ENCODE measurements around the gene CHFR.

DNA sequence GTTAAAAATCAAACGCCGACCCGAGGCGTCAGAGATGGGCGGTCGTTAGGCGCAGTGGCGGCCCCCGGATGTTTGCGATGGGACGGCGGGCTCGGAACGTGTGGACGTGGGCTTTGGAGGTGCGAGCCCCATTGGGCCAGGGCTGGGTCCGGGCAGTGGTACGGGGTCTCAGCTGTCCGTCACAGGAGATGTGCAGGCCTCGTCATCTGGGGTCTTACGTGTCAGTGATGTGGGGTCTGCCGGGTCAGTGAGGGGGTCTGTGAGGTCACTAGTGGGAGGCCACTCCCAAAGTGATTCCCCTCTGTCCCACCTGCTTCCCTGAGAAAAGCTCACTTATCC, 21.6 kb upstream of the CHFR start:
- TF ChIP-seq, protein P1, sequence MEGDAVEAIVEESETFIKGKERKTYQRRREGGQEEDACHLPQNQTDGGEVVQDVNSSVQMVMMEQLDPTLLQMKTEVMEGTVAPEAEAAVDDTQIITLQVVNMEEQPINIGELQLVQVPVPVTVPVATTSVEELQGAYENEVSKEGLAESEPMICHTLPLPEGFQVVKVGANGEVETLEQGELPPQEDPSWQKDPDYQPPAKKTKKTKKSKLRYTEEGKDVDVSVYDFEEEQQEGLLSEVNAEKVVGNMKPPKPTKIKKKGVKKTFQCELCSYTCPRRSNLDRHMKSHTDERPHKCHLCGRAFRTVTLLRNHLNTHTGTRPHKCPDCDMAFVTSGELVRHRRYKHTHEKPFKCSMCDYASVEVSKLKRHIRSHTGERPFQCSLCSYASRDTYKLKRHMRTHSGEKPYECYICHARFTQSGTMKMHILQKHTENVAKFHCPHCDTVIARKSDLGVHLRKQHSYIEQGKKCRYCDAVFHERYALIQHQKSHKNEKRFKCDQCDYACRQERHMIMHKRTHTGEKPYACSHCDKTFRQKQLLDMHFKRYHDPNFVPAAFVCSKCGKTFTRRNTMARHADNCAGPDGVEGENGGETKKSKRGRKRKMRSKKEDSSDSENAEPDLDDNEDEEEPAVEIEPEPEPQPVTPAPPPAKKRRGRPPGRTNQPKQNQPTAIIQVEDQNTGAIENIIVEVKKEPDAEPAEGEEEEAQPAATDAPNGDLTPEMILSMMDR (conservative IDR thresholded peaks at IDR 0.05; ENCODE audit: low read depth in 2 of 2), result no peak
- TF ChIP-seq POLR2AphosphoS5 (IDR thresholded peaks at IDR 0.05; ENCODE audit: low read depth) (no peak), STAT1 (IDR thresholded peaks at IDR 0.05; ENCODE audit: unreplicated experiment) (no peak), EZH2 (IDR thresholded peaks at IDR 0.05; ENCODE audit: low read depth, unreplicated experiment) (no peak), JUNB (IDR thresholded peaks at IDR 0.05; ENCODE audit: unreplicated experiment) (no peak), CREB1 (CRISPR knock-in tag; IDR thresholded peaks at IDR 0.05; ENCODE audit: low read depth) (no peak)
- TF ChIP-seq, protein P2, sequence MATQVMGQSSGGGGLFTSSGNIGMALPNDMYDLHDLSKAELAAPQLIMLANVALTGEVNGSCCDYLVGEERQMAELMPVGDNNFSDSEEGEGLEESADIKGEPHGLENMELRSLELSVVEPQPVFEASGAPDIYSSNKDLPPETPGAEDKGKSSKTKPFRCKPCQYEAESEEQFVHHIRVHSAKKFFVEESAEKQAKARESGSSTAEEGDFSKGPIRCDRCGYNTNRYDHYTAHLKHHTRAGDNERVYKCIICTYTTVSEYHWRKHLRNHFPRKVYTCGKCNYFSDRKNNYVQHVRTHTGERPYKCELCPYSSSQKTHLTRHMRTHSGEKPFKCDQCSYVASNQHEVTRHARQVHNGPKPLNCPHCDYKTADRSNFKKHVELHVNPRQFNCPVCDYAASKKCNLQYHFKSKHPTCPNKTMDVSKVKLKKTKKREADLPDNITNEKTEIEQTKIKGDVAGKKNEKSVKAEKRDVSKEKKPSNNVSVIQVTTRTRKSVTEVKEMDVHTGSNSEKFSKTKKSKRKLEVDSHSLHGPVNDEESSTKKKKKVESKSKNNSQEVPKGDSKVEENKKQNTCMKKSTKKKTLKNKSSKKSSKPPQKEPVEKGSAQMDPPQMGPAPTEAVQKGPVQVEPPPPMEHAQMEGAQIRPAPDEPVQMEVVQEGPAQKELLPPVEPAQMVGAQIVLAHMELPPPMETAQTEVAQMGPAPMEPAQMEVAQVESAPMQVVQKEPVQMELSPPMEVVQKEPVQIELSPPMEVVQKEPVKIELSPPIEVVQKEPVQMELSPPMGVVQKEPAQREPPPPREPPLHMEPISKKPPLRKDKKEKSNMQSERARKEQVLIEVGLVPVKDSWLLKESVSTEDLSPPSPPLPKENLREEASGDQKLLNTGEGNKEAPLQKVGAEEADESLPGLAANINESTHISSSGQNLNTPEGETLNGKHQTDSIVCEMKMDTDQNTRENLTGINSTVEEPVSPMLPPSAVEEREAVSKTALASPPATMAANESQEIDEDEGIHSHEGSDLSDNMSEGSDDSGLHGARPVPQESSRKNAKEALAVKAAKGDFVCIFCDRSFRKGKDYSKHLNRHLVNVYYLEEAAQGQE (IDR thresholded peaks at IDR 0.05; ENCODE audit: unreplicated experiment), result no peak

Data from GM23338 (cell line).